COR-L47 (cell line): ENCODE results near the gene SPESP1.

ENCODE experiments used
- DNase-seq: peaks from one replicate; lab custom pipeline; 2025; lab: John Stamatoyannopoulos, UW

The SPESP1 gene

GRCh38 chr15:68991723-68992122 is 61.4 kb downstream of the SPESP1 start:
- DNase-seq, result no peak

GRCh38 chr15:68992696-68993095 is 62.4 kb downstream of the SPESP1 start:
- no peak for DNase-seq

DNA sequence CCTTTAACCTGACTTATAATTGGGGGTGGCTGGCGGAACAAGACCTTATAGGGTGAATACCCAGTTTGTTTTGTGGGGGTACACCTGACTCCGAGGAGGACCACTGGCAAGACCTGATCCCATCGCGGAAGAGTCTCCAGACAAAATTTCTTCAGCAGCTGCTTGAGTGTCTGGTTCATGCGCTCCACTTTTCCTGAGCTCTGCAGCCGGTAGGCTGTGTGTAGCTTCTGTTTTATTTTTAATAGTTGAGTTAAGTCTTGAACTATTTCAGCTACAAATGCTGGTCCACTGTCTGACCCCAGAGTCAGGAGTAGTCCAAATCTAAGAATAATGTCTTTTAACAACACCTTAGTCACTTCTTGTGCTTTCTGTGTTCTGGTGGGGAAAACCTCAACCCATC is 63.0 kb downstream of the SPESP1 start:
- no peak for DNase-seq

- DNase-seq, result no peak
These were observed 63.8 kb downstream of the SPESP1 start for GRCh38 chr15:68994149-68994548.

DNA sequence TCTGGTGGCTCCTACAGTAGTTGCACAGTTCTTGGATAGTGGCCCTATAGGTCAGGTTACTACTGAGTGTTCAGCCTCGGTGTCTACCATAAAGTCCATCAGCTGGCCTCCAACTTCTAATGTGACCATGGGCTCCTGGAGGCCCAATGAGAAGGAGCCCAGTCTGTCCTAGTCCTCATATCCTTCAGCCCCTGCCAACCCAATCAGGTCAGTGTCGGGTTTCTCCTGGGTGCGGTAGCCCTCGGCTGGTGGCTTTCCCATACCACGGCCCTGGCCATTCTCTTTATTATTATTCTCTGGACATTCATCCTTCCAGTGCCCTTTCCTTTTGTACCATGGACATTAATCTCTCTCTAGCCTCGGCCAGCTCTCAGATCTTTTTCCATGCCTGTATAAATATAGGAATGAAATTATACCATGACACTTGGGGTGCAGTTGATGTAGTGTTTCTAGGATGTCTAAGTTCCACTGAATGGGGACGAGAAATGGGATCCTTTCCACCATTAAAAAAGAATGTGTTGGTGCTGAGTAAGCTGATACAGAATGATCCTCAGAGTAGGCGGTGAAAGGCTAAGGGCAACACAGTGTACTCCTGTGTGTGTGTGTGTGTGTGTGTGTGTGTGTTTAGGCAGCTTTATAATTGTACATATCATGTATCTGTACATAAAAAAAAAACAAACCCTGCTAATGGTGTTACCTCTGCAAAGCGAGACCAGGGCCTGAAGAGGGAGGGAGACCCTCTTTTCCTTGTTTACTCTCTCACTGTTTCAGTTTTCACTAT is 64.8 kb downstream of the SPESP1 start:
- no peak for DNase-seq
